OCI-LY7 (cell line): ENCODE data around the gene NTM. TPM values are rescaled to one million over a fixed set of nuclear protein-coding genes. Genes with fewer than 3 reads are reported as not detected.

ENCODE experiments used
- BruUV-seq: library from RNA; stranded (reverse); fragments of 400-500 nt; replicated peaks from 2 replicates; lab custom pipeline; 2021; lab: Mats Ljungman, UMichigan
- CTCF ChIA-PET: fragments of 300-600 bp; sonication (Branson Sonifier 250); formaldehyde crosslinking; loops from one replicate; lab custom pipeline; 2022; ENCODE audit warnings: antibody characterized with exemption; ENCODE audit not compliant: unreplicated experiment; lab: Charles Lee
- POLR2A ChIA-PET: fragments of 300-600 bp; sonication (Branson Sonifier 250); formaldehyde crosslinking; loops from one replicate; lab custom pipeline; 2022; ENCODE audit warnings: antibody characterized with exemption; lab: Charles Lee
- DNase-seq: peaks from one replicate; pipeline ENCODE4 v3.0.0-alpha.2; 2015; ENCODE audit warnings: low spot score
- H2AFZ ChIP-seq: fragments of 200-600 bp; sonication (generic), shearing (Covaris generic); 2 replicates; pipeline ENCODE4 v1.6.1; 2014; ENCODE audit warnings: mild to moderate bottlenecking, antibody characterized with exemption, low read length, moderate library complexity
- H3K27ac ChIP-seq: fragments of 200-600 bp; sonication (generic); 2 replicates; pipeline ENCODE4 v1.5.1; 2014; ENCODE audit warnings: mixed run types, low read depth, mild to moderate bottlenecking, moderate library complexity, low read length, inconsistent platforms; ENCODE audit not compliant: poor library complexity, severe bottlenecking
- H3K36me3 ChIP-seq: fragments of 200-600 bp; sonication (generic); 2 replicates; pipeline ENCODE4 v1.6.1; 2014; ENCODE audit warnings: mild to moderate bottlenecking, antibody characterized with exemption, low read length, moderate library complexity, mixed read lengths; ENCODE audit not compliant: insufficient read depth
- H3K4me1 ChIP-seq: fragments of 200-600 bp; sonication (generic); 2 replicates; pipeline ENCODE4 v1.5.1; 2014; ENCODE audit warnings: mild to moderate bottlenecking, low read length; ENCODE audit not compliant: insufficient read depth, poor library complexity, severe bottlenecking
- H3K4me2 ChIP-seq: fragments of 200-600 bp; sonication (generic); 2 replicates; pipeline ENCODE4 v1.6.1; 2014; ENCODE audit warnings: mild to moderate bottlenecking, low read length
- H3K4me3 ChIP-seq: fragments of 200-600 bp; sonication (generic); 2 replicates; pipeline ENCODE4 v1.5.1; 2014; ENCODE audit warnings: mild to moderate bottlenecking, low read depth, low read length; ENCODE audit not compliant: poor library complexity, severe bottlenecking
- H3K79me2 ChIP-seq: fragments of 200-600 bp; sonication (generic); 2 replicates; pipeline ENCODE4 v1.6.1; 2016; ENCODE audit warnings: low read depth, mild to moderate bottlenecking, low read length, moderate library complexity, mixed read lengths; ENCODE audit not compliant: insufficient read depth
- H3K9me2 ChIP-seq: fragments of 200-600 bp; sonication (generic); 2 replicates; pipeline ENCODE4 v1.6.1; 2016; ENCODE audit warnings: mild to moderate bottlenecking, low read length, mixed read lengths; ENCODE audit not compliant: insufficient read depth
- H3K9me3 ChIP-seq: fragments of 200-600 bp; sonication (generic); 2 replicates; pipeline ENCODE4 v1.6.1; 2014; ENCODE audit warnings: mild to moderate bottlenecking, mixed run types, low read length, mixed read lengths
- H4K20me1 ChIP-seq: fragments of 200-600 bp; sonication (generic); 2 replicates; pipeline ENCODE4 v1.6.1; 2014; ENCODE audit warnings: mild to moderate bottlenecking, antibody characterized with exemption, low read length, moderate library complexity, mixed read lengths; ENCODE audit not compliant: insufficient read depth
- CTCF ChIP-seq: fragments of 200-600 bp; sonication (generic); conservative IDR thresholded peaks from 2 replicates; pipeline ENCODE4 v1.5.1; 2014; ENCODE audit warnings: mild to moderate bottlenecking, antibody characterized with exemption, low read length, moderate library complexity, mixed read lengths
- EZH2phosphoT487 ChIP-seq: fragments of 200-600 bp; sonication (generic); IDR thresholded peaks from 2 replicates; pipeline ENCODE4 v1.6.1; 2018; ENCODE audit warnings: low read depth, borderline replicate concordance, mild to moderate bottlenecking, mixed run types, antibody characterized with exemption, low read length, moderate library complexity, mixed read lengths
- intact Hi-C: fragments of 100-400 bp; cut with micrococcal nuclease; formaldehyde crosslinking; loops from one replicate; pipeline ENCODE4 v1.10.0; 2022; ENCODE audit not compliant: unreplicated experiment
- total RNA-seq, 2 experiments: library from RNA; depleted of rRNA in 1 of 2; stranded (reverse); fragments of >200 nt in 1 of 2; shearing (Covaris generic) in 1 of 2; gene quantifications; 2 replicates each; pipeline ENCODE4 v1.2.3, GENCODE V29; 2014 to 2022

Gene NTM
- total RNA-seq, 2 experiments from 2014 or later, result not detected

- no peak for DNase-seq
- Histone ChIP-seq H3K36me3 (no peaks in the 10 kb centered on the region), H4K20me1 (no peaks in the 10 kb centered on the region), H3K4me3 (no peak overlapping the region), H3K79me2 (no peaks in the 10 kb centered on the region), H3K9me2 (no peaks in the 10 kb centered on the region), H2AFZ (no peak overlapping the region), H3K27ac (no peak overlapping the region), H3K4me1 (no peaks in the 10 kb centered on the region), H3K4me2 (no peak overlapping the region), H3K9me3 (no peaks in the 10 kb centered on the region)
- BruUV-seq, result no TSS peak
- no peak for TF ChIP-seq CTCF
- no peak for TF ChIP-seq EZH2phosphoT487
- intact Hi-C loops, result no loop called here
- ChIA-PET POLR2A (no interaction called here), CTCF (no interaction called here)
Observed at GRCh38 chr11:132234878-132235277, 864.5 kb downstream of the NTM start.

- Histone ChIP-seq H3K27ac (no peak overlapping the region), H2AFZ (no peak overlapping the region), H3K4me2 (no peak overlapping the region), H3K36me3 (no peaks in the 10 kb centered on the region), H3K4me1 (no peaks in the 10 kb centered on the region), H3K9me3 (no peaks in the 10 kb centered on the region), H3K4me3 (no peak overlapping the region), H3K9me2 (no peaks in the 10 kb centered on the region), H3K79me2 (no peaks in the 10 kb centered on the region), H4K20me1 (no peaks in the 10 kb centered on the region)
- no TSS peak for BruUV-seq
- no peak for DNase-seq
- TF ChIP-seq EZH2phosphoT487, result no peak
- no peak for TF ChIP-seq CTCF
- intact Hi-C loops, result no loop called here
- CTCF ChIA-PET, result no interaction called here
- POLR2A ChIA-PET, result no interaction called here
Observed at GRCh38 chr11:132237781-132238180, 867.4 kb downstream of the NTM start.

- CTCF ChIA-PET, result no interaction called here
- no peak for DNase-seq
- H3K79me2 ChIP-seq, result no peaks in the 10 kb centered on the region
- BruUV-seq, result no TSS peak
- POLR2A ChIA-PET, result no interaction called here
- no peak overlapping the region for H3K4me3 ChIP-seq
- intact Hi-C loops, result no loop called here
- H4K20me1 ChIP-seq, result no peaks in the 10 kb centered on the region
- H3K27ac ChIP-seq, result no peak overlapping the region
- H2AFZ ChIP-seq, result no peak overlapping the region
- no peaks in the 10 kb centered on the region for H3K9me3 ChIP-seq
- no peaks in the 10 kb centered on the region for H3K36me3 ChIP-seq
- no peaks in the 10 kb centered on the region for H3K9me2 ChIP-seq
- TF ChIP-seq CTCF, result no peak
- no peak for TF ChIP-seq EZH2phosphoT487
- H3K4me1 ChIP-seq, result no peaks in the 10 kb centered on the region
- H3K4me2 ChIP-seq, result no peak overlapping the region
Observed at GRCh38 chr11:132238331-132238866, 868.0 kb downstream of the NTM start.
